SJCRH30 (cell line): ENCODE measurements around the gene CRYGS. TPM values are rescaled to one million over a fixed set of nuclear protein-coding genes. Genes with fewer than 3 reads are reported as not detected.
"Not testable (repeated sequence)": the region's sequence is repeated elsewhere in the genome, so short reads cannot be mapped to it uniquely, and the experiment has no call there.

ENCODE experiments used
- DNase-seq, 2 experiments: peaks; one replicate each; pipeline ENCODE4 v3.0.0-alpha.2; 2015 to 2020
- H3K27ac ChIP-seq: fragments of 250-450 bp; sonication (Bioruptor Pico); 2 replicates; pipeline ENCODE4 v1.5.1; 2020; ENCODE audit warnings: mild to moderate bottlenecking, moderate library complexity
- H3K27me3 ChIP-seq: fragments of 250-450 bp; sonication (Bioruptor Pico); 2 replicates; pipeline ENCODE4 v1.5.1; 2020; ENCODE audit warnings: mild to moderate bottlenecking, moderate library complexity
- H3K36me3 ChIP-seq: fragments of 250-450 bp; sonication (Bioruptor Pico); 2 replicates; pipeline ENCODE4 v1.5.1; 2020; ENCODE audit warnings: mild to moderate bottlenecking, moderate library complexity
- H3K4me1 ChIP-seq: fragments of 250-450 bp; sonication (Bioruptor Pico); 2 replicates; pipeline ENCODE4 v1.5.1; 2020; ENCODE audit warnings: mild to moderate bottlenecking, moderate library complexity
- H3K4me3 ChIP-seq: fragments of 250-450 bp; sonication (Bioruptor Pico); 2 replicates; pipeline ENCODE4 v1.5.1; 2020; ENCODE audit warnings: mild to moderate bottlenecking, moderate library complexity
- H3K9me3 ChIP-seq: fragments of 250-450 bp; sonication (Bioruptor Pico); replicated peaks from 2 replicates; pipeline ENCODE4 v1.5.1; 2020; ENCODE audit warnings: mild to moderate bottlenecking, moderate library complexity
- total RNA-seq: library from RNA; depleted of rRNA; stranded (reverse); fragments of >200 nt; shearing (Covaris generic); gene quantifications from 2 replicates; pipeline ENCODE4 v1.2.3, GENCODE V29; 2014; rRNA removed

CRYGS gene
- total RNA-seq, 1 experiment from 2014 or later = 0.87 TPM

- not testable (repeated sequence) for H3K27ac ChIP-seq
Observed at GRCh38 chr3:186498022-186498421, 46.2 kb downstream of the CRYGS start.

GRCh38 chr3:186497608-186498007 lies 46.6 kb downstream of the CRYGS start:
- H3K36me3 ChIP-seq = no peaks in the 10 kb centered on the region
- DNase-seq = no peak
- no peaks in the 10 kb centered on the region for H3K4me1 ChIP-seq
- no peak overlapping the region for H3K4me3 ChIP-seq
- peaks cover 3% of the 10 kb centered on the region; the same call in 1 of the 2 replicates for H3K27me3 ChIP-seq
- no peak overlapping the region for H3K27ac ChIP-seq
- H3K9me3 ChIP-seq = no peaks in the 10 kb centered on the region

More at GRCh38 chr3:186498022-186498421, 46.2 kb downstream of the CRYGS start:
- H3K9me3 ChIP-seq, DNase-seq, H3K27me3 ChIP-seq, H3K4me3 ChIP-seq, H3K36me3 ChIP-seq, H3K4me1 ChIP-seq: not testable (repeated sequence)

GRCh38 chr3:186496635-186497034 lies 47.5 kb downstream of the CRYGS start:
- Histone ChIP-seq H3K36me3 (no peaks in the 10 kb centered on the region), H3K9me3 (no peaks in the 10 kb centered on the region), H3K27me3 (peaks cover 4% of the 10 kb centered on the region; the same call in 1 of the 2 replicates), H3K4me1 (no peaks in the 10 kb centered on the region), H3K4me3 (no peak overlapping the region), H3K27ac (no peak overlapping the region)
- no peak for DNase-seq

GRCh38 chr3:186496016-186496415 lies 48.2 kb downstream of the CRYGS start:
- H3K4me3 ChIP-seq = no peak overlapping the region
- no peaks in the 10 kb centered on the region for H3K4me1 ChIP-seq
- no peak overlapping the region for H3K27ac ChIP-seq
- H3K36me3 ChIP-seq = no peaks in the 10 kb centered on the region
- peaks cover 4% of the 10 kb centered on the region; the same call in 1 of the 2 replicates for H3K27me3 ChIP-seq
- no peaks in the 10 kb centered on the region for H3K9me3 ChIP-seq
- no peak for DNase-seq

GRCh38 chr3:186493525-186494255 lies 50.5 kb downstream of the CRYGS start:
- Histone ChIP-seq H3K4me3 (no peak overlapping the region), H3K36me3 (no peaks in the 10 kb centered on the region), H3K27me3 (peaks cover 4% of the 10 kb centered on the region), H3K27ac (no peak overlapping the region), H3K4me1 (no peaks in the 10 kb centered on the region), H3K9me3 (no peaks in the 10 kb centered on the region)
- no peak for DNase-seq

GRCh38 chr3:186492385-186492984 lies 51.7 kb downstream of the CRYGS start:
- H3K27me3 ChIP-seq = peaks cover 4% of the 10 kb centered on the region
- no peaks in the 10 kb centered on the region for H3K36me3 ChIP-seq
- no peak for DNase-seq
- no peak overlapping the region for H3K27ac ChIP-seq
- H3K4me1 ChIP-seq = no peaks in the 10 kb centered on the region
- no peaks in the 10 kb centered on the region for H3K9me3 ChIP-seq
- H3K4me3 ChIP-seq = no peak overlapping the region

- H3K27me3 ChIP-seq = peaks cover 4% of the 10 kb centered on the region
- H3K9me3 ChIP-seq = no peaks in the 10 kb centered on the region
- no peak overlapping the region for H3K27ac ChIP-seq
- no peak overlapping the region for H3K4me3 ChIP-seq
- H3K4me1 ChIP-seq = no peaks in the 10 kb centered on the region
- no peak for DNase-seq
- no peaks in the 10 kb centered on the region for H3K36me3 ChIP-seq
Observed at GRCh38 chr3:186489507-186489906, 54.7 kb downstream of the CRYGS start.

Other genes starting within 250 kb of the CRYGS start
- gene DGKG, start 182.1 kb downstream of the CRYGS start, total RNA-seq = 0.08 and 0.10 TPM in 2 replicates
- 19.1 and 19.3 TPM in 2 replicates for gene TBCCD1, start 23.0 kb upstream of the CRYGS start, total RNA-seq
- 79.4 and 80.1 TPM in 2 replicates for gene DNAJB11, start 26.3 kb upstream of the CRYGS start, total RNA-seq
- gene AHSG, start 68.7 kb upstream of the CRYGS start, total RNA-seq = not detected in 2 replicates
- not detected in 2 replicates for gene FETUB, start 96.0 kb upstream of the CRYGS start, total RNA-seq
- not detected in 2 replicates for gene HRG, start 121.6 kb upstream of the CRYGS start, total RNA-seq
- not detected in 2 replicates for gene KNG1, start 173.0 kb upstream of the CRYGS start, total RNA-seq
- gene EIF4A2, start 239.2 kb upstream of the CRYGS start, total RNA-seq = 261 and 315 TPM in 2 replicates